Measurements from ENCODE around the gene TXNDC16. TPM values are rescaled to one million over a fixed set of nuclear protein-coding genes. Genes with fewer than 3 reads are reported as not detected.

The TXNDC16 gene
- total RNA-seq, 6 donors from 2014 or later, result 4.2 to 13.3 (median 8.0) TPM

GRCh38 chr14:52417139-52417538 is 135.2 kb downstream of the TXNDC16 start:
- Histone ChIP-seq H3K27me3 (no peaks in the 10 kb centered on the region), H3K36me3 (no peaks in the 10 kb centered on the region), H3K9me3 (no peaks in the 10 kb centered on the region), H3K4me3 (no peak overlapping the region), H3K27ac (no peak overlapping the region), H3K4me1 (no peaks in the 10 kb centered on the region)
- 50 to 89% methylated on average over 2 of the region's 2 CpGs for whole genome bisulfite sequencing, 2 donors
- no peak for DNase-seq
- ATAC-seq (ENCODE audit: low FRiP score in 2 of 2), result no peak
- TF ChIP-seq EP300 (IDR thresholded peaks at IDR 0.05) (no peak), POLR2A (IDR thresholded peaks at IDR 0.05) (no peak), POLR2AphosphoS5 (IDR thresholded peaks at IDR 0.05) (no peak)

DNA sequence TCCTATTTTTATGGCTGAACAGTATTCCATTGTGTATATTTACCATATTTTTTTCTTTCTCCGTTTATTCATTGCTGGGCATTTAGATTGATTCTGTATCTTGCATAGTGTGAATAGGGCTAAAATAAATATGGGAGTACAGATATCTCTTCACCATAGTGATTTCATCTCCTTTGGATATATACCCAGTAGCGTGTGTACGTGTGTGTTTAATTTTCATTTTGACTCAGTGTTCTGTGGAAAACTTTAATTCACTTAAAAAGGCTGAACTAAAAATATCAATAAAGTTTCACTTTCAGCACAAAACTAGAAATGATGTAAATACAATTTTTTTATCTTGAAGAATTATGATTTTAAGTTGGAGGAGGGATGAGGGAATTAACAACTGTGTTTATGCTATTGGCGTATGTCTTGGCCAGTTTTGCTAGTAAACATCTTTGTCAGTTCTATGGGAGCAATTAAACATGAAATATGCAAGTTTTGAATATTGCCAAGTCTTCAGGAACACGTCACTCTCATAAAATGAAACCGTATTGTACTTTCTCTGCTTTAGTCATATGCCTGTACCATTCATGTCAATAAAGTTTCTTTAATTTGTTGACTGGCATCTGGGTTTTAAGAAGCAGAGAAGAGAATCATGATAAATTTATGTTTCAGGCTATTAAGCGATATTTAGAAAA is 138.4 kb downstream of the TXNDC16 start:
- H3K27me3 ChIP-seq, result no peaks in the 10 kb centered on the region
- H3K27ac ChIP-seq, result no peak overlapping the region
- TF ChIP-seq, protein P1, sequence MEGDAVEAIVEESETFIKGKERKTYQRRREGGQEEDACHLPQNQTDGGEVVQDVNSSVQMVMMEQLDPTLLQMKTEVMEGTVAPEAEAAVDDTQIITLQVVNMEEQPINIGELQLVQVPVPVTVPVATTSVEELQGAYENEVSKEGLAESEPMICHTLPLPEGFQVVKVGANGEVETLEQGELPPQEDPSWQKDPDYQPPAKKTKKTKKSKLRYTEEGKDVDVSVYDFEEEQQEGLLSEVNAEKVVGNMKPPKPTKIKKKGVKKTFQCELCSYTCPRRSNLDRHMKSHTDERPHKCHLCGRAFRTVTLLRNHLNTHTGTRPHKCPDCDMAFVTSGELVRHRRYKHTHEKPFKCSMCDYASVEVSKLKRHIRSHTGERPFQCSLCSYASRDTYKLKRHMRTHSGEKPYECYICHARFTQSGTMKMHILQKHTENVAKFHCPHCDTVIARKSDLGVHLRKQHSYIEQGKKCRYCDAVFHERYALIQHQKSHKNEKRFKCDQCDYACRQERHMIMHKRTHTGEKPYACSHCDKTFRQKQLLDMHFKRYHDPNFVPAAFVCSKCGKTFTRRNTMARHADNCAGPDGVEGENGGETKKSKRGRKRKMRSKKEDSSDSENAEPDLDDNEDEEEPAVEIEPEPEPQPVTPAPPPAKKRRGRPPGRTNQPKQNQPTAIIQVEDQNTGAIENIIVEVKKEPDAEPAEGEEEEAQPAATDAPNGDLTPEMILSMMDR (IDR thresholded peaks at IDR 0.05), result no peak
- TF ChIP-seq POLR2A (IDR thresholded peaks at IDR 0.05) (no peak), EP300 (IDR thresholded peaks at IDR 0.05) (no peak), POLR2AphosphoS5 (IDR thresholded peaks at IDR 0.05) (no peak)
- H3K36me3 ChIP-seq, result no peaks in the 10 kb centered on the region
- H3K4me1 ChIP-seq, result no peaks in the 10 kb centered on the region
- DNase-seq, result no peak
- no peak overlapping the region for H3K4me3 ChIP-seq
- WGBS, 2 donors, result 71 to 74% methylated on average over 7 of the region's 7 CpGs
- ATAC-seq (ENCODE audit: low FRiP score in 2 of 2), result peak in 1 of 2 donors; percentile 10
- H3K9me3 ChIP-seq, result no peaks in the 10 kb centered on the region

DNA sequence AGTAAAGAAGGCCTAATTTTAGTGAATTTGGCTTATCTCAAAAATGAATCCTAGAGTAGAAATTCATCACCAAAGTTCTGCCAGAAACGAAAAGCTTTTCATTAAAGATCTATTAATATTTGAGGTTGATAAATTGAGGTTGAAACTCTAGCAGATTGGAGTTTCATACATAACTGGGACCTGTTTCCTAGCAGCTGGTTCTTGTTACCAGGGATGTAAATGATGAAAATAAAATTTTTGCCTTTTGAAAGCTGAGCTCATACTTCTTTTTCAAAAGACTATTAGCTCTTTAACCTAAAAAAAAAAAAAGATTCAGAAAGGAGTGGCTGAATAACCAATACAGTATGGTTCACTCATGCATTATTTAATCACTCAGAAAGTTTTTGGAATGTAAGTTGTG is 139.9 kb downstream of the TXNDC16 start:
- Histone ChIP-seq H3K4me3 (no peak overlapping the region), H3K36me3 (no peaks in the 10 kb centered on the region), H3K9me3 (no peaks in the 10 kb centered on the region), H3K4me1 (no peaks in the 10 kb centered on the region), H3K27ac (no peak overlapping the region), H3K27me3 (no peaks in the 10 kb centered on the region)
- WGBS, 2 donors, result 65 to 69% methylated on average over 1 of the region's 1 CpG
- TF ChIP-seq, protein P1 (IDR thresholded peaks at IDR 0.05), result no peak
- TF ChIP-seq POLR2AphosphoS5 (IDR thresholded peaks at IDR 0.05), result no peak
- TF ChIP-seq EP300 (IDR thresholded peaks at IDR 0.05), result no peak
- no peak for TF ChIP-seq POLR2A (IDR thresholded peaks at IDR 0.05)
- no peak for DNase-seq
- no peak for ATAC-seq (ENCODE audit: low FRiP score in 2 of 2)

- H3K9me3 ChIP-seq, result no peaks in the 10 kb centered on the region
- H3K27me3 ChIP-seq, result no peaks in the 10 kb centered on the region
- no peak overlapping the region for H3K4me3 ChIP-seq
- TF ChIP-seq, protein P1 (IDR thresholded peaks at IDR 0.05), result no peak
- TF ChIP-seq POLR2AphosphoS5 (IDR thresholded peaks at IDR 0.05) (no peak), EP300 (IDR thresholded peaks at IDR 0.05) (no peak), POLR2A (IDR thresholded peaks at IDR 0.05) (no peak)
- 84 to 87% methylated on average over 1 of the region's 1 CpG for WGBS, 2 donors
- DNase-seq (no peak), ATAC-seq (ENCODE audit: low FRiP score in 2 of 2) (no peak)
- no peak overlapping the region for H3K27ac ChIP-seq
- H3K36me3 ChIP-seq, result no peaks in the 10 kb centered on the region
- H3K4me1 ChIP-seq, result peaks cover 0 to 5% (median under 1%) of the 10 kb centered on the region in 4 donors
Observed at GRCh38 chr14:52405314-52405713, 147.0 kb downstream of the TXNDC16 start.

DNA sequence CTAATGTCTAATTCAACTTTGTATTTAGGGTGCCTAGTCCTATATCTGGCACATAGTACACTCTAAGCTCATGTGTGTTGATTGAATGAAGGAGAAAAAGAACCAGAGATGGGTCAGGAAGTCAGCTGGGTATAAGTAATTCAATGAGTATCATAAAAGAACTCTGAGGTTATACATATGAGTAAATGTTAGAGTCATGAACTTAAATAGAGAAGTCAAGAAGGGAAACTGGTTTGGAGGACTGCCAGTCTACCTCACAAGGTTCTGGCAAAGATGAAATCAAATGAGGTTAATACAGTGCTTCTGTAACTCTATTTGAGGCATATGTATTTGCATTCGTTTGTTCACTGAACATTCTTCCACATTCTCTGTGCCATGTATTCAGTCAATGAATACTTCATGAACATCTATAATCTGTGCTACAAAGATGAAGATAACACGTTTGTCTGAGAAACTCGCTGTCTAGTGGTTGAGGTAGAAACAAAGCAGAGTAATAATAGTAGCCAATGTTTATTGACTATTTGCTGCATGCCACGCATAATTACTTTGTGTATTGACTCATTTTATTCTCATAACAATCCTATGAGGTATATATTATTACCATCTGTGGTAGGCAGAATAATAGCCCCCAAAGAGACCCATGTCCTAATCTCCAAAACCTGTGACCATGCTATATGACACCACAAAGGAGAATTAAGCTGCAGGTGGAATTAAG is 149.3 kb downstream of the TXNDC16 start:
- 66 to 75% methylated on average over 4 of the region's 4 CpGs for WGBS, 2 donors
- Histone ChIP-seq H3K27ac (no peak overlapping the region), H3K4me3 (no peak overlapping the region), H3K9me3 (no peaks in the 10 kb centered on the region), H3K27me3 (no peaks in the 10 kb centered on the region), H3K4me1 (peaks cover 0 to 12% (median 2%) of the 10 kb centered on the region in 4 donors), H3K36me3 (no peaks in the 10 kb centered on the region)
- DNase-seq (no peak), ATAC-seq (ENCODE audit: low FRiP score in 2 of 2) (no peak)
- no peak for TF ChIP-seq POLR2AphosphoS5 (IDR thresholded peaks at IDR 0.05)
- TF ChIP-seq, protein P1 (IDR thresholded peaks at IDR 0.05), result no peak
- TF ChIP-seq EP300 (IDR thresholded peaks at IDR 0.05), result no peak
- no peak for TF ChIP-seq POLR2A (IDR thresholded peaks at IDR 0.05)

All from upper lobe of left lung (tissue), 6 donors.